ENCODE results near the gene TMEM50B.

DNA sequence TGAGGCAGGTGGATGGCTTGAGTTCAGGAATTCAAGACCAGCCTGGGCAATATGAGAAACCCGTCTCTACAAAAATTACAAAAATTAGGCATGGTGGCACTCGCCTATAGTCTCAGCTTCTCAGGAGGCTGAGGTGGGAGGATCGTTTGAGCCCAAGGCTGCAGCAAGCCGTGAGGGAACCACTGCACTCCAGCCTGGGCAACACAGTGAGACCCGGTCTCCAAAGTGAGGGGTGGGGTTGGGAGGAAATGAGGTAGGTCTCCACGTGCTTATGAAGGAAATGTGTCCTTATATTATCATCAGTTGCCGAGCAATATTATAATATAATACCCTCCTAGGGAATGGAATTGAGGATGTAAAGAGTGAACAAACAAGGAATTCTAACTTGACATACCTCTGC lies 2.7 kb downstream of the TMEM50B start:
- TF ChIP-seq CREB1 (CRISPR knock-in tag; IDR thresholded peaks at IDR 0.05; ENCODE audit: low read depth) (no peak), EZH2phosphoT487 (IDR thresholded peaks at IDR 0.05; ENCODE audit: unreplicated experiment) (no peak), CTCF (conservative IDR thresholded peaks at IDR 0.05; ENCODE audit: low read depth in 2 of 2) (no peak), EZH2 (IDR thresholded peaks at IDR 0.05; ENCODE audit: low read depth, unreplicated experiment) (no peak), POLR2AphosphoS5 (IDR thresholded peaks at IDR 0.05; ENCODE audit: low read depth) (no peak), ZNF331 (CRISPR knock-in tag; IDR thresholded peaks at IDR 0.05; ENCODE audit: low read depth) (no peak), JUNB (IDR thresholded peaks at IDR 0.05; ENCODE audit: unreplicated experiment) (no peak), ZNF114 (CRISPR knock-in tag; IDR thresholded peaks at IDR 0.05) (no peak)
- TF ChIP-seq, protein P1, sequence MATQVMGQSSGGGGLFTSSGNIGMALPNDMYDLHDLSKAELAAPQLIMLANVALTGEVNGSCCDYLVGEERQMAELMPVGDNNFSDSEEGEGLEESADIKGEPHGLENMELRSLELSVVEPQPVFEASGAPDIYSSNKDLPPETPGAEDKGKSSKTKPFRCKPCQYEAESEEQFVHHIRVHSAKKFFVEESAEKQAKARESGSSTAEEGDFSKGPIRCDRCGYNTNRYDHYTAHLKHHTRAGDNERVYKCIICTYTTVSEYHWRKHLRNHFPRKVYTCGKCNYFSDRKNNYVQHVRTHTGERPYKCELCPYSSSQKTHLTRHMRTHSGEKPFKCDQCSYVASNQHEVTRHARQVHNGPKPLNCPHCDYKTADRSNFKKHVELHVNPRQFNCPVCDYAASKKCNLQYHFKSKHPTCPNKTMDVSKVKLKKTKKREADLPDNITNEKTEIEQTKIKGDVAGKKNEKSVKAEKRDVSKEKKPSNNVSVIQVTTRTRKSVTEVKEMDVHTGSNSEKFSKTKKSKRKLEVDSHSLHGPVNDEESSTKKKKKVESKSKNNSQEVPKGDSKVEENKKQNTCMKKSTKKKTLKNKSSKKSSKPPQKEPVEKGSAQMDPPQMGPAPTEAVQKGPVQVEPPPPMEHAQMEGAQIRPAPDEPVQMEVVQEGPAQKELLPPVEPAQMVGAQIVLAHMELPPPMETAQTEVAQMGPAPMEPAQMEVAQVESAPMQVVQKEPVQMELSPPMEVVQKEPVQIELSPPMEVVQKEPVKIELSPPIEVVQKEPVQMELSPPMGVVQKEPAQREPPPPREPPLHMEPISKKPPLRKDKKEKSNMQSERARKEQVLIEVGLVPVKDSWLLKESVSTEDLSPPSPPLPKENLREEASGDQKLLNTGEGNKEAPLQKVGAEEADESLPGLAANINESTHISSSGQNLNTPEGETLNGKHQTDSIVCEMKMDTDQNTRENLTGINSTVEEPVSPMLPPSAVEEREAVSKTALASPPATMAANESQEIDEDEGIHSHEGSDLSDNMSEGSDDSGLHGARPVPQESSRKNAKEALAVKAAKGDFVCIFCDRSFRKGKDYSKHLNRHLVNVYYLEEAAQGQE (IDR thresholded peaks at IDR 0.05; ENCODE audit: unreplicated experiment): no peak
- TF ChIP-seq, protein P2, sequence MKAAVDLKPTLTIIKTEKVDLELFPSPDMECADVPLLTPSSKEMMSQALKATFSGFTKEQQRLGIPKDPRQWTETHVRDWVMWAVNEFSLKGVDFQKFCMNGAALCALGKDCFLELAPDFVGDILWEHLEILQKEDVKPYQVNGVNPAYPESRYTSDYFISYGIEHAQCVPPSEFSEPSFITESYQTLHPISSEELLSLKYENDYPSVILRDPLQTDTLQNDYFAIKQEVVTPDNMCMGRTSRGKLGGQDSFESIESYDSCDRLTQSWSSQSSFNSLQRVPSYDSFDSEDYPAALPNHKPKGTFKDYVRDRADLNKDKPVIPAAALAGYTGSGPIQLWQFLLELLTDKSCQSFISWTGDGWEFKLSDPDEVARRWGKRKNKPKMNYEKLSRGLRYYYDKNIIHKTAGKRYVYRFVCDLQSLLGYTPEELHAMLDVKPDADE (IDR thresholded peaks at IDR 0.05): no peak

All from GM23338 (cell line).